HuH-7 (cell line): ENCODE data around the gene ITIH2.
"Not testable (repeated sequence)": the region's sequence is repeated elsewhere in the genome, so short reads cannot be mapped to it uniquely, and the experiment has no call there.

Source experiments
- DNase-seq: peaks from one replicate; pipeline ENCODE4 v3.0.0; 2011; ENCODE audit warnings: low spot score

Gene ITIH2

GRCh38 chr10:7744307-7744706 lies 41.2 kb downstream of the ITIH2 start:
- DNase-seq, result no peak

GRCh38 chr10:7748637-7749036 lies 45.5 kb downstream of the ITIH2 start:
- DNase-seq, result not testable (repeated sequence)

- no peak for DNase-seq
Observed at GRCh38 chr10:7750222-7750621, 47.1 kb downstream of the ITIH2 start.

- no peak for DNase-seq
Observed at GRCh38 chr10:7752251-7752650, 49.1 kb downstream of the ITIH2 start.

GRCh38 chr10:7755103-7755502 lies 52.0 kb downstream of the ITIH2 start:
- no peak for DNase-seq

GRCh38 chr10:7756360-7756992 lies 53.4 kb downstream of the ITIH2 start:
- peak; percentile 43 for DNase-seq

GRCh38 chr10:7763929-7764328 lies 60.8 kb downstream of the ITIH2 start:
- no peak for DNase-seq

- DNase-seq, result no peak
Observed at GRCh38 chr10:7766241-7766640, 63.1 kb downstream of the ITIH2 start.

- DNase-seq, result no peak
Observed at GRCh38 chr10:7767209-7767608, 64.1 kb downstream of the ITIH2 start.

- DNase-seq, result no peak
Observed at GRCh38 chr10:7768417-7768816, 65.3 kb downstream of the ITIH2 start.

- no peak for DNase-seq
Observed at GRCh38 chr10:7773845-7774801, 71.0 kb downstream of the ITIH2 start.

GRCh38 chr10:7776777-7777176 lies 73.7 kb downstream of the ITIH2 start:
- DNase-seq, result no peak

- not testable (repeated sequence) for DNase-seq
Observed at GRCh38 chr10:7782194-7782593, 79.1 kb downstream of the ITIH2 start.

GRCh38 chr10:7786430-7786829 lies 83.3 kb downstream of the ITIH2 start:
- no peak for DNase-seq

- peak; percentile 20 for DNase-seq
Observed at GRCh38 chr10:7787150-7787856, 84.2 kb downstream of the ITIH2 start.

GRCh38 chr10:7787857-7788638 lies 84.9 kb downstream of the ITIH2 start, which contains the start of the genes ATP5F1C and KIN:
Gene ATP5F1C (plus strand): TSS chr10:7788177. CDS start chr10:7788208, 31 bp downstream.
Gene KIN (minus strand): TSS chr10:7787993. CDS start chr10:7787933, 60 bp downstream.
- DNase-seq, result peak; percentile 96

- peak; percentile 35 for DNase-seq
Observed at GRCh38 chr10:7788639-7789286, 85.6 kb downstream of the ITIH2 start.

- peak; percentile 25 for DNase-seq
Observed at GRCh38 chr10:7789390-7789789, 86.3 kb downstream of the ITIH2 start.

GRCh38 chr10:7792541-7792940 lies 89.4 kb downstream of the ITIH2 start:
- no peak for DNase-seq

GRCh38 chr10:7794251-7795026 lies 91.3 kb downstream of the ITIH2 start:
- DNase-seq, result no peak
